Cardiac muscle cell (in vitro differentiated cells and primary cell): Measurements from ENCODE around the gene COL5A1. TPM values are rescaled to one million over a fixed set of nuclear protein-coding genes. Genes with fewer than 3 reads are reported as not detected.

ENCODE experiments used
- DNase-seq, 2 donors: peaks; one replicate each; pipeline versions ENCODE4 v3.0.0 to v3.0.0-alpha.2; 2010 to 2017; ENCODE audit warnings: low read depth in 1 of 2, low spot score in 1 of 2
- H3K27ac ChIP-seq: fragments of 200-600 bp; sonication (generic); 2 replicates; pipeline ENCODE4 v1.5.1; 2016
- H3K27me3 ChIP-seq: fragments of 200-600 bp; sonication (generic); 2 replicates; pipeline ENCODE4 v1.6.0; 2016; ENCODE audit warnings: control low read depth
- H3K36me3 ChIP-seq: fragments of 200-600 bp; sonication (generic); 2 replicates; pipeline ENCODE4 v1.5.1; 2016; ENCODE audit warnings: control low read depth
- H3K4me1 ChIP-seq: fragments of 200-600 bp; sonication (generic); 2 replicates; pipeline ENCODE4 v1.8.1; 2017; ENCODE audit warnings: low read depth, mild to moderate bottlenecking, mixed run types
- H3K4me3 ChIP-seq: fragments of 200-600 bp; sonication (generic); 2 replicates; pipeline ENCODE4 v1.5.1; 2016; ENCODE audit warnings: mild to moderate bottlenecking
- H3K9me3 ChIP-seq: fragments of 200-600 bp; sonication (generic); 2 replicates; pipeline ENCODE4 v1.5.1; 2017; ENCODE audit warnings: low read depth, mild to moderate bottlenecking, control low read depth
- CTCF ChIP-seq: IDR thresholded peaks from 2 replicates; pipeline ENCODE4 v1.5.1; 2012; ENCODE audit warnings: low read depth, mild to moderate bottlenecking, low read length
- polyA plus RNA-seq: library from polyadenylated mRNA; unstranded; fragments of >200 nt; fragmentation: Nextera tagmentation; extraction: Ambion mirVana; gene quantifications from 2 replicates; pipeline ENCODE4 v1.2.1, GENCODE V29; 2016
- total RNA-seq: library from RNA; depleted of rRNA; stranded (reverse); fragments of >200 nt; gene quantifications from 2 replicates; pipeline ENCODE4 v1.2.3, GENCODE V29; 2016

COL5A1 gene
- total and polyA plus RNA-seq, 2 experiments from 2014 or later, result 34.5 to 129 TPM

- Histone ChIP-seq H3K4me1 (no peaks in the 10 kb centered on the region), H3K27ac (no peak overlapping the region), H3K27me3 (no peaks in the 10 kb centered on the region), H3K4me3 (no peak overlapping the region), H3K9me3 (no peaks in the 10 kb centered on the region), H3K36me3 (peaks cover 9% of the 10 kb centered on the region)
- TF ChIP-seq CTCF, result no peak
- DNase-seq, result no peak
These were observed 180.9 kb downstream of the COL5A1 start for GRCh38 chr9:134822541-134822940.

- Histone ChIP-seq H3K4me3 (no peak overlapping the region), H3K27me3 (no peaks in the 10 kb centered on the region), H3K9me3 (no peaks in the 10 kb centered on the region), H3K4me1 (no peaks in the 10 kb centered on the region), H3K27ac (no peak overlapping the region), H3K36me3 (peaks cover 9% of the 10 kb centered on the region)
- DNase-seq, result no peak
- no peak for TF ChIP-seq CTCF
These were observed 182.0 kb downstream of the COL5A1 start for GRCh38 chr9:134823623-134824022.

- Histone ChIP-seq H3K27me3 (no peaks in the 10 kb centered on the region), H3K4me1 (no peaks in the 10 kb centered on the region), H3K27ac (no peak overlapping the region), H3K4me3 (no peak overlapping the region), H3K36me3 (peaks cover 8% of the 10 kb centered on the region), H3K9me3 (no peaks in the 10 kb centered on the region)
- no peak for DNase-seq
- no peak for TF ChIP-seq CTCF
These were observed 183.0 kb downstream of the COL5A1 start for GRCh38 chr9:134824583-134824982.

GRCh38 chr9:134825025-134825424 lies 183.4 kb downstream of the COL5A1 start:
- H3K4me1 ChIP-seq, result no peaks in the 10 kb centered on the region
- H3K4me3 ChIP-seq, result no peak overlapping the region
- H3K36me3 ChIP-seq, result peaks cover 5% of the 10 kb centered on the region
- H3K27ac ChIP-seq, result no peak overlapping the region
- TF ChIP-seq CTCF, result no peak
- H3K27me3 ChIP-seq, result no peaks in the 10 kb centered on the region
- DNase-seq, result no peak
- H3K9me3 ChIP-seq, result no peaks in the 10 kb centered on the region

GRCh38 chr9:134826336-134827285 lies 185.0 kb downstream of the COL5A1 start:
- no peak for DNase-seq
- no peak for TF ChIP-seq CTCF

More at GRCh38 chr9:134826336-134827285, 185.0 kb downstream of the COL5A1 start:
- H3K9me3 ChIP-seq, result no peaks in the 10 kb centered on the region
- no peak overlapping the region for H3K4me3 ChIP-seq
- H3K27ac ChIP-seq, result no peak overlapping the region
- H3K36me3 ChIP-seq, result peaks cover 4% of the 10 kb centered on the region
- no peaks in the 10 kb centered on the region for H3K4me1 ChIP-seq
- H3K27me3 ChIP-seq, result no peaks in the 10 kb centered on the region
